ENCODE data around the gene TOGARAM1.

TOGARAM1 gene

GRCh38 chr14:44961151-44961553, 838 bp upstream of the TOGARAM1 start:
- peak; percentile 36 to 52 (median 49) for DNase-seq
- Histone ChIP-seq H3K4me3 (ENCODE audit: insufficient read depth, low read depth, low read length, poor library complexity, severe bottlenecking) (peak overlapping the region; percentile 59), H3K9me3 (ENCODE audit: control insufficient read depth, low read length) (no peaks in the 10 kb centered on the region), H3K27ac (ENCODE audit: insufficient read depth, low read length, poor library complexity, severe bottlenecking) (peak overlapping the region; percentile 86), H3K36me3 (ENCODE audit: control insufficient read depth, insufficient read depth, low read length) (no peaks in the 10 kb centered on the region), H3K27me3 (replicated peaks; ENCODE audit: control insufficient read depth, insufficient read depth, low read length, poor library complexity, severe bottlenecking) (no peaks in the 10 kb centered on the region), H3K4me1 (ENCODE audit: control insufficient read depth, insufficient read depth, low read length, poor library complexity, severe bottlenecking) (peaks cover 8% of the 10 kb centered on the region)

GRCh38 chr14:44962334-44963043, 499 bp downstream of the TOGARAM1 start:
- H3K4me3 ChIP-seq (ENCODE audit: insufficient read depth, low read depth, low read length, poor library complexity, severe bottlenecking): peak overlapping the region; percentile 59
- no peaks in the 10 kb centered on the region for H3K27me3 ChIP-seq (replicated peaks; ENCODE audit: control insufficient read depth, insufficient read depth, low read length, poor library complexity, severe bottlenecking)
- no peak for DNase-seq
- peaks cover under 1% of the 10 kb centered on the region for H3K4me1 ChIP-seq (ENCODE audit: control insufficient read depth, insufficient read depth, low read length, poor library complexity, severe bottlenecking)
- peak overlapping the region; percentile 86 for H3K27ac ChIP-seq (ENCODE audit: insufficient read depth, low read length, poor library complexity, severe bottlenecking)
- H3K9me3 ChIP-seq (ENCODE audit: control insufficient read depth, low read length): no peaks in the 10 kb centered on the region
- no peaks in the 10 kb centered on the region for H3K36me3 ChIP-seq (ENCODE audit: control insufficient read depth, insufficient read depth, low read length)

DNA sequence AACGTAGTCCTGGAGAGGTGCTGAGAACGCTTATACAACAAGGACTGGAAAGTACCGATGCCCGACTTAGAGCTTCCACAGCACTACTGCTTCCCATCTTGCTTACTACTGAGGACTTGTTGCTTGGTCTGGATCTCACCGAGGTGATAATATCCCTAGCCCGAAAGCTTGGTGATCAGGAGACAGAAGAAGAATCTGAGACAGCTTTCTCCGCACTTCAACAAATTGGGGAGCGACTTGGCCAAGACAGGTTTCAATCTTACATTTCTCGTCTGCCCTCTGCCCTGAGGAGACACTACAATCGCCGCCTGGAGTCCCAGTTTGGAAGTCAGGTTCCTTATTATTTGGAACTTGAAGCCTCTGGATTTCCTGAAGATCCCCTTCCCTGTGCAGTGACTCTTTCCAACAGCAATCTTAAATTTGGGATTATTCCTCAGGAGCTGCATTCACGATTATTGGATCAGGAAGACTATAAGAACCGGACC, 1.1 kb downstream of the TOGARAM1 start:
- no peak for DNase-seq
- H3K27me3 ChIP-seq (replicated peaks; ENCODE audit: control insufficient read depth, insufficient read depth, low read length, poor library complexity, severe bottlenecking): no peaks in the 10 kb centered on the region
- H3K4me3 ChIP-seq (ENCODE audit: insufficient read depth, low read depth, low read length, poor library complexity, severe bottlenecking): peak overlapping the region; percentile 59
- H3K4me1 ChIP-seq (ENCODE audit: control insufficient read depth, insufficient read depth, low read length, poor library complexity, severe bottlenecking): no peaks in the 10 kb centered on the region
- H3K36me3 ChIP-seq (ENCODE audit: control insufficient read depth, insufficient read depth, low read length): no peaks in the 10 kb centered on the region
- H3K27ac ChIP-seq (ENCODE audit: insufficient read depth, low read length, poor library complexity, severe bottlenecking): no peak overlapping the region
- H3K9me3 ChIP-seq (ENCODE audit: control insufficient read depth, low read length): no peaks in the 10 kb centered on the region

DNA sequence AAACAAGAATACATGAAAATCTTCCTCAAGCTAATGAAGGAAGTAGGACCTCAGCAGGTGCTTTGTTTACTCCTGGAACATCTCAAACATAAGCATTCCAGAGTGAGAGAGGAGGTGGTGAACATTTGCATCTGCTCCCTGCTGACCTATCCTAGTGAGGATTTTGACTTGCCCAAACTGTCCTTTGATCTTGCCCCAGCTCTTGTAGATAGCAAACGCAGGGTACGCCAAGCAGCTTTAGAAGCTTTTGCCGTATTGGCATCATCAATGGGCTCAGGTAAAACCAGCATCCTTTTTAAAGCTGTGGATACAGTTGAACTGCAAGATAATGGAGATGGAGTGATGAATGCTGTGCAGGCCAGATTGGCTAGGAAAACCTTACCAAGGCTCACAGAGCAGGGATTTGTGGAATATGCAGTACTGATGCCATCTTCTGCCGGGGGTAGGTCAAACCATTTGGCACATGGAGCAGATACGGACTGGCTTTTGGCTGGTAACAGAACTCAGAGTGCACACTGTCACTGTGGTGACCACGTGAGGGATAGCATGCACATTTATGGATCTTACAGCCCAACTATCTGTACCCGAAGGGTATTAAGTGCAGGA, 1.9 kb downstream of the TOGARAM1 start:
- DNase-seq: no peak
- no peaks in the 10 kb centered on the region for H3K4me1 ChIP-seq (ENCODE audit: control insufficient read depth, insufficient read depth, low read length, poor library complexity, severe bottlenecking)
- H3K27ac ChIP-seq (ENCODE audit: insufficient read depth, low read length, poor library complexity, severe bottlenecking): no peak overlapping the region
- no peaks in the 10 kb centered on the region for H3K27me3 ChIP-seq (replicated peaks; ENCODE audit: control insufficient read depth, insufficient read depth, low read length, poor library complexity, severe bottlenecking)
- H3K4me3 ChIP-seq (ENCODE audit: insufficient read depth, low read depth, low read length, poor library complexity, severe bottlenecking): no peak overlapping the region
- H3K9me3 ChIP-seq (ENCODE audit: control insufficient read depth, low read length): no peaks in the 10 kb centered on the region
- no peaks in the 10 kb centered on the region for H3K36me3 ChIP-seq (ENCODE audit: control insufficient read depth, insufficient read depth, low read length)

- no peaks in the 10 kb centered on the region for H3K36me3 ChIP-seq (ENCODE audit: control insufficient read depth, insufficient read depth, low read length)
- H3K9me3 ChIP-seq (ENCODE audit: control insufficient read depth, low read length): no peaks in the 10 kb centered on the region
- no peak for DNase-seq
- no peaks in the 10 kb centered on the region for H3K27me3 ChIP-seq (replicated peaks; ENCODE audit: control insufficient read depth, insufficient read depth, low read length, poor library complexity, severe bottlenecking)
- H3K4me3 ChIP-seq (ENCODE audit: insufficient read depth, low read depth, low read length, poor library complexity, severe bottlenecking): no peak overlapping the region
- no peaks in the 10 kb centered on the region for H3K4me1 ChIP-seq (ENCODE audit: control insufficient read depth, insufficient read depth, low read length, poor library complexity, severe bottlenecking)
- H3K27ac ChIP-seq (ENCODE audit: insufficient read depth, low read length, poor library complexity, severe bottlenecking): no peak overlapping the region
Measured at GRCh38 chr14:44966601-44967336, 4.8 kb downstream of the TOGARAM1 start.

DNA sequence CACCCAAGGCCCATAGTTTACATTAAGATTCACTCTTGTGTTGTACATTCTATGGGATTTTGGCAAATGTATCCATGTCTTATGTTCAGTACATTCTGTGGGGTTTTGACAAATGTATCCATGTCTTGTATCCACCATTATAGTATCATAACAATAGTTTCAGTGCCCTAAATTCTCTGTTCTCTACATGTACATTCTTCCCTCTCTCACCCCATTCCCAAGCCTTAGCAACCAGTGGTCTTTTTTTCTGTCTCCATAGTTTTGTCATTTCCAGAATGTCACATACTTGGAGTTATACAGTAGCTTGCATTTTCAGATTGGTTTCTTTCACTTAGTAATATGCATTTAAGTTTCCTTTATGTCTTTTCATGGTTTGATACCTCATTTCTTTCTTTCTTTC, 6.7 kb downstream of the TOGARAM1 start:
- Histone ChIP-seq H3K9me3 (ENCODE audit: control insufficient read depth, low read length) (no peaks in the 10 kb centered on the region), H3K36me3 (ENCODE audit: control insufficient read depth, insufficient read depth, low read length) (no peaks in the 10 kb centered on the region), H3K4me1 (ENCODE audit: control insufficient read depth, insufficient read depth, low read length, poor library complexity, severe bottlenecking) (no peaks in the 10 kb centered on the region), H3K27me3 (replicated peaks; ENCODE audit: control insufficient read depth, insufficient read depth, low read length, poor library complexity, severe bottlenecking) (no peaks in the 10 kb centered on the region), H3K4me3 (ENCODE audit: insufficient read depth, low read depth, low read length, poor library complexity, severe bottlenecking) (no peak overlapping the region), H3K27ac (ENCODE audit: insufficient read depth, low read length, poor library complexity, severe bottlenecking) (no peak overlapping the region)
- no peak for DNase-seq

DNA sequence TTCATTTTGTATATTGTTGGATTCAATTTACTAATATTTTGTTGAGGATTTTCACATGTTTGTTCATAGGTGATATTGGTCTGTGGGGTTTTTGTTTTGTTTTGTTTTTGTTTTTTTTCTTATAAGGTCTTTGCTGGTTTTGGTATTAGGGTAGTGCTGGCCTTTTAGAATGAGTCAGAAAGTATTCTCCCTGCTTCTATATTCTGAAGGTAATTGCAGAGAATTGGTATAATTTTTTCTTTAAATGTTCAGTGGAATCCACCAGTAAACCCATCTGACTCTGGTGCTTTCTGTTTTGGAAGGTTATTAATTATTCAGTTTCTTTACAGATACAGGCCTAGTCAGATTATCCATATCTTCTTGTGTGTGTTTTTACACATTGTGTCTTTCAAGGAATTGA, 8.9 kb downstream of the TOGARAM1 start:
- DNase-seq: no peak
- Histone ChIP-seq H3K27ac (ENCODE audit: insufficient read depth, low read length, poor library complexity, severe bottlenecking) (no peak overlapping the region), H3K27me3 (replicated peaks; ENCODE audit: control insufficient read depth, insufficient read depth, low read length, poor library complexity, severe bottlenecking) (no peaks in the 10 kb centered on the region), H3K9me3 (ENCODE audit: control insufficient read depth, low read length) (no peaks in the 10 kb centered on the region), H3K4me1 (ENCODE audit: control insufficient read depth, insufficient read depth, low read length, poor library complexity, severe bottlenecking) (no peaks in the 10 kb centered on the region), H3K36me3 (ENCODE audit: control insufficient read depth, insufficient read depth, low read length) (no peaks in the 10 kb centered on the region), H3K4me3 (ENCODE audit: insufficient read depth, low read depth, low read length, poor library complexity, severe bottlenecking) (no peak overlapping the region)

- Histone ChIP-seq H3K27me3 (replicated peaks; ENCODE audit: control insufficient read depth, insufficient read depth, low read length, poor library complexity, severe bottlenecking) (no peaks in the 10 kb centered on the region), H3K4me1 (ENCODE audit: control insufficient read depth, insufficient read depth, low read length, poor library complexity, severe bottlenecking) (no peaks in the 10 kb centered on the region), H3K36me3 (ENCODE audit: control insufficient read depth, insufficient read depth, low read length) (no peaks in the 10 kb centered on the region), H3K27ac (ENCODE audit: insufficient read depth, low read length, poor library complexity, severe bottlenecking) (no peak overlapping the region), H3K9me3 (ENCODE audit: control insufficient read depth, low read length) (no peaks in the 10 kb centered on the region), H3K4me3 (ENCODE audit: insufficient read depth, low read depth, low read length, poor library complexity, severe bottlenecking) (no peak overlapping the region)
- no peak for DNase-seq
Measured at GRCh38 chr14:44971459-44971858, 9.5 kb downstream of the TOGARAM1 start.

- no peaks in the 10 kb centered on the region for H3K4me1 ChIP-seq (ENCODE audit: control insufficient read depth, insufficient read depth, low read length, poor library complexity, severe bottlenecking)
- H3K36me3 ChIP-seq (ENCODE audit: control insufficient read depth, insufficient read depth, low read length): no peaks in the 10 kb centered on the region
- H3K4me3 ChIP-seq (ENCODE audit: insufficient read depth, low read depth, low read length, poor library complexity, severe bottlenecking): no peak overlapping the region
- no peak overlapping the region for H3K27ac ChIP-seq (ENCODE audit: insufficient read depth, low read length, poor library complexity, severe bottlenecking)
- H3K27me3 ChIP-seq (replicated peaks; ENCODE audit: control insufficient read depth, insufficient read depth, low read length, poor library complexity, severe bottlenecking): no peaks in the 10 kb centered on the region
- no peak for DNase-seq
- no peaks in the 10 kb centered on the region for H3K9me3 ChIP-seq (ENCODE audit: control insufficient read depth, low read length)
Measured at GRCh38 chr14:44979273-44979672, 17.3 kb downstream of the TOGARAM1 start.

Data from effector memory CD4-positive, alpha-beta T cell (primary cell).